Karpas-422 (cell line): ENCODE data around the gene GRM4. TPM values are rescaled to one million over a fixed set of nuclear protein-coding genes. Genes with fewer than 3 reads are reported as not detected.

ENCODE experiments used
- DNase-seq: peaks from one replicate; pipeline ENCODE4 v3.0.0-alpha.2; 2015
- H2AFZ ChIP-seq: fragments of 200-600 bp; sonication (generic); 2 replicates; pipeline ENCODE4 v1.6.1; 2014; ENCODE audit warnings: antibody characterized with exemption, low read length, mixed read lengths
- H3K27ac ChIP-seq: fragments of 200-600 bp; sonication (generic); 2 replicates; pipeline ENCODE4 v1.5.1; 2014; ENCODE audit warnings: mild to moderate bottlenecking, low read length, moderate library complexity
- H3K27me3 ChIP-seq: fragments of 200-600 bp; sonication (generic); 2 replicates; pipeline ENCODE4 v1.6.1; 2014; ENCODE audit warnings: low read length, mixed read lengths
- H3K36me3 ChIP-seq: fragments of 200-600 bp; sonication (generic); 2 replicates; pipeline ENCODE4 v1.6.1; 2014; ENCODE audit warnings: low read length, mixed read lengths; ENCODE audit not compliant: insufficient read depth
- H3K4me1 ChIP-seq: fragments of 200-600 bp; sonication (generic); 2 replicates; pipeline ENCODE4 v1.6.1; 2014; ENCODE audit warnings: mild to moderate bottlenecking, low read length, mixed read lengths
- H3K4me2 ChIP-seq: fragments of 200-600 bp; sonication (generic); 2 replicates; pipeline ENCODE4 v1.6.1; 2014; ENCODE audit warnings: low read length, low read depth, mild to moderate bottlenecking; ENCODE audit not compliant: poor library complexity, severe bottlenecking
- H3K4me3 ChIP-seq: fragments of 200-600 bp; sonication (generic); 2 replicates; pipeline ENCODE4 v1.5.1; 2014; ENCODE audit warnings: mild to moderate bottlenecking, antibody characterized with exemption, low read length, mixed read lengths
- H3K79me2 ChIP-seq: fragments of 200-600 bp; sonication (generic); 2 replicates; pipeline ENCODE4 v1.6.1; 2014; ENCODE audit warnings: mild to moderate bottlenecking, low read length, mixed read lengths
- H3K9ac ChIP-seq: fragments of 200-600 bp; sonication (generic); 2 replicates; pipeline ENCODE4 v1.6.0; 2014; ENCODE audit warnings: low read length
- H3K9me2 ChIP-seq: fragments of 200-600 bp; sonication (generic), shearing (Covaris generic); replicated peaks from 2 replicates; pipeline ENCODE4 v1.6.0; 2014; ENCODE audit warnings: mild to moderate bottlenecking, low read length, moderate library complexity; ENCODE audit not compliant: insufficient read depth
- H3K9me3 ChIP-seq: fragments of 300-700, 200-600 bp; sonication (generic); 2 replicates; pipeline ENCODE4 v1.6.1; 2014; ENCODE audit warnings: low read length, mixed read lengths
- H4K20me1 ChIP-seq: fragments of 200-600 bp; sonication (generic); 2 replicates; pipeline ENCODE4 v1.6.1; 2014; ENCODE audit warnings: mild to moderate bottlenecking, antibody characterized with exemption, low read length, low read depth; ENCODE audit not compliant: insufficient read depth
- total RNA-seq: library from RNA; depleted of rRNA; stranded (reverse); fragments of >200 nt; shearing (Covaris generic); gene quantifications from 2 replicates; pipeline ENCODE4 v1.2.3, GENCODE V29; 2014; ENCODE audit warnings: low replicate concordance

GRM4 gene
- total RNA-seq, 1 experiment from 2014 or later: not detected

- H3K4me1 ChIP-seq: no peaks in the 10 kb centered on the region
- H4K20me1 ChIP-seq: no peaks in the 10 kb centered on the region
- no peak overlapping the region for H3K9ac ChIP-seq
- no peaks in the 10 kb centered on the region for H3K9me2 ChIP-seq
- H3K36me3 ChIP-seq: no peaks in the 10 kb centered on the region
- no peak for DNase-seq
- H3K9me3 ChIP-seq: no peaks in the 10 kb centered on the region
- H3K27me3 ChIP-seq: no peaks in the 10 kb centered on the region
- H2AFZ ChIP-seq: no peak overlapping the region
- no peak overlapping the region for H3K4me3 ChIP-seq
- H3K79me2 ChIP-seq: no peaks in the 10 kb centered on the region
- no peak overlapping the region for H3K4me2 ChIP-seq
- H3K27ac ChIP-seq: no peak overlapping the region
Measured at GRCh38 chr6:33989016-33989854, 156.7 kb downstream of the GRM4 start.

GRCh38 chr6:33988121-33989015, 157.5 kb downstream of the GRM4 start:
- H3K9ac ChIP-seq: no peak overlapping the region
- no peaks in the 10 kb centered on the region for H4K20me1 ChIP-seq
- no peak overlapping the region for H3K4me2 ChIP-seq
- no peak overlapping the region for H3K27ac ChIP-seq
- H3K9me3 ChIP-seq: no peaks in the 10 kb centered on the region
- no peaks in the 10 kb centered on the region for H3K4me1 ChIP-seq
- no peaks in the 10 kb centered on the region for H3K36me3 ChIP-seq
- no peaks in the 10 kb centered on the region for H3K79me2 ChIP-seq
- H3K27me3 ChIP-seq: no peaks in the 10 kb centered on the region
- no peaks in the 10 kb centered on the region for H3K9me2 ChIP-seq
- no peak overlapping the region for H3K4me3 ChIP-seq
- no peak for DNase-seq
- no peak overlapping the region for H2AFZ ChIP-seq

- Histone ChIP-seq H3K27me3 (no peaks in the 10 kb centered on the region), H3K36me3 (no peaks in the 10 kb centered on the region), H3K4me3 (no peak overlapping the region), H3K9me2 (no peaks in the 10 kb centered on the region), H3K9ac (no peak overlapping the region), H3K79me2 (no peaks in the 10 kb centered on the region), H4K20me1 (no peaks in the 10 kb centered on the region), H3K27ac (no peak overlapping the region), H3K4me2 (no peak overlapping the region), H2AFZ (no peak overlapping the region), H3K4me1 (no peaks in the 10 kb centered on the region), H3K9me3 (no peaks in the 10 kb centered on the region)
- no peak for DNase-seq
Measured at GRCh38 chr6:33987531-33988021, 158.3 kb downstream of the GRM4 start.

GRCh38 chr6:33985947-33986346, 159.9 kb downstream of the GRM4 start:
- no peaks in the 10 kb centered on the region for H4K20me1 ChIP-seq
- H2AFZ ChIP-seq: no peak overlapping the region
- no peak overlapping the region for H3K4me2 ChIP-seq
- H3K79me2 ChIP-seq: no peaks in the 10 kb centered on the region
- H3K9me2 ChIP-seq: no peaks in the 10 kb centered on the region
- H3K4me1 ChIP-seq: no peaks in the 10 kb centered on the region
- DNase-seq: no peak
- H3K9ac ChIP-seq: no peak overlapping the region
- no peaks in the 10 kb centered on the region for H3K9me3 ChIP-seq
- H3K27me3 ChIP-seq: no peaks in the 10 kb centered on the region
- no peak overlapping the region for H3K4me3 ChIP-seq
- no peak overlapping the region for H3K27ac ChIP-seq
- no peaks in the 10 kb centered on the region for H3K36me3 ChIP-seq

GRCh38 chr6:33985313-33985751, 160.6 kb downstream of the GRM4 start:
- Histone ChIP-seq H2AFZ (no peak overlapping the region), H3K79me2 (no peaks in the 10 kb centered on the region), H3K27ac (no peak overlapping the region), H3K4me2 (no peak overlapping the region), H3K9me2 (no peaks in the 10 kb centered on the region), H3K27me3 (no peaks in the 10 kb centered on the region), H4K20me1 (no peaks in the 10 kb centered on the region), H3K4me1 (no peaks in the 10 kb centered on the region), H3K9ac (no peak overlapping the region), H3K9me3 (no peaks in the 10 kb centered on the region), H3K36me3 (no peaks in the 10 kb centered on the region), H3K4me3 (no peak overlapping the region)
- no peak for DNase-seq

- DNase-seq: no peak
- Histone ChIP-seq H2AFZ (no peak overlapping the region), H3K4me2 (no peak overlapping the region), H3K9ac (no peak overlapping the region), H3K36me3 (no peaks in the 10 kb centered on the region), H3K27me3 (no peaks in the 10 kb centered on the region), H3K4me3 (no peak overlapping the region), H4K20me1 (no peaks in the 10 kb centered on the region), H3K9me3 (no peaks in the 10 kb centered on the region), H3K4me1 (no peaks in the 10 kb centered on the region), H3K79me2 (no peaks in the 10 kb centered on the region), H3K9me2 (no peaks in the 10 kb centered on the region), H3K27ac (no peak overlapping the region)
Measured at GRCh38 chr6:33984466-33985312, 161.2 kb downstream of the GRM4 start.

GRCh38 chr6:33983721-33984465, 162.0 kb downstream of the GRM4 start:
- Histone ChIP-seq H3K4me1 (no peaks in the 10 kb centered on the region), H4K20me1 (no peaks in the 10 kb centered on the region), H3K27ac (no peak overlapping the region), H2AFZ (no peak overlapping the region), H3K9ac (no peak overlapping the region), H3K79me2 (no peaks in the 10 kb centered on the region), H3K9me3 (no peaks in the 10 kb centered on the region), H3K9me2 (no peaks in the 10 kb centered on the region), H3K4me3 (no peak overlapping the region), H3K27me3 (no peaks in the 10 kb centered on the region), H3K36me3 (no peaks in the 10 kb centered on the region), H3K4me2 (no peak overlapping the region)
- DNase-seq: no peak
